H9 (cell line): ENCODE data around the gene C10orf71. TPM values are rescaled to one million over a fixed set of nuclear protein-coding genes. Genes with fewer than 3 reads are reported as not detected.

ENCODE experiments used
- DNase-seq: peaks from one replicate; pipeline ENCODE4 v3.0.0-alpha.2; 2017
- H2AFZ ChIP-seq: one replicate; pipeline ENCODE4 v1.6.1; 2013; ENCODE audit warnings: mild to moderate bottlenecking, low read length, control low read depth, moderate library complexity
- H2AK5ac ChIP-seq: 2 replicates; pipeline ENCODE4 v1.6.1; 2013; ENCODE audit warnings: low read length, control low read depth, mixed read lengths; ENCODE audit not compliant: insufficient read length
- H2BK120ac ChIP-seq: one replicate; pipeline ENCODE4 v1.6.1; 2013; ENCODE audit warnings: low read depth, mild to moderate bottlenecking, low read length, control low read depth, inconsistent platforms; ENCODE audit not compliant: poor library complexity, severe bottlenecking
- H2BK12ac ChIP-seq: 2 replicates; pipeline ENCODE4 v1.6.1; 2013; ENCODE audit warnings: low read length, control low read depth, mixed read lengths, low read depth; ENCODE audit not compliant: insufficient read length
- H2BK15ac ChIP-seq: 2 replicates; pipeline ENCODE4 v1.6.1; 2013; ENCODE audit warnings: low read depth, low read length, control low read depth
- H2BK20ac ChIP-seq: one replicate; pipeline ENCODE4 v1.6.1; 2013; ENCODE audit warnings: low read depth, mild to moderate bottlenecking, low read length, control low read depth, inconsistent platforms; ENCODE audit not compliant: poor library complexity, severe bottlenecking
- H2BK5ac ChIP-seq: 2 replicates; pipeline ENCODE4 v1.6.1; 2013; ENCODE audit warnings: low read length, control low read depth, mixed read lengths; ENCODE audit not compliant: insufficient read length
- H3K14ac ChIP-seq: 2 replicates; pipeline ENCODE4 v1.6.1; 2013; ENCODE audit warnings: low read length, control low read depth; ENCODE audit not compliant: insufficient read depth
- H3K18ac ChIP-seq: 2 replicates; pipeline ENCODE4 v1.6.1; 2013; ENCODE audit warnings: low read depth, mild to moderate bottlenecking, mixed read lengths, low read length, control low read depth; ENCODE audit not compliant: insufficient read length
- H3K23ac ChIP-seq: 2 replicates; pipeline ENCODE4 v1.6.1; 2013; ENCODE audit warnings: low read length, control low read depth, mixed read lengths, low read depth; ENCODE audit not compliant: insufficient read length
- H3K23me2 ChIP-seq: 2 replicates; pipeline ENCODE4 v1.6.1; 2013; ENCODE audit warnings: low read depth, mild to moderate bottlenecking, mixed read lengths, low read length, control low read depth; ENCODE audit not compliant: insufficient read length, poor library complexity, severe bottlenecking
- H3K27ac ChIP-seq: 2 replicates; pipeline ENCODE4 v1.5.1; 2013; ENCODE audit warnings: low read length, control low read depth, mixed read lengths, low read depth; ENCODE audit not compliant: insufficient read length
- H3K27me3 ChIP-seq: 2 replicates; pipeline ENCODE4 v1.6.1; 2013; ENCODE audit warnings: low read length, control low read depth, inconsistent platforms; ENCODE audit not compliant: insufficient read depth
- H3K4ac ChIP-seq: 2 replicates; pipeline ENCODE4 v1.6.1; 2013; ENCODE audit warnings: low read depth, mild to moderate bottlenecking, control low read depth, inconsistent platforms, low read length, moderate library complexity
- H3K4me1 ChIP-seq: 2 replicates; pipeline ENCODE4 v1.6.1; 2013; ENCODE audit warnings: low read length, control low read depth, inconsistent platforms; ENCODE audit not compliant: insufficient read depth
- H3K4me2 ChIP-seq: 2 replicates; pipeline ENCODE4 v1.6.1; 2013; ENCODE audit warnings: low read length, control low read depth, mixed read lengths; ENCODE audit not compliant: insufficient read length, insufficient read depth
- H3K56ac ChIP-seq: 2 replicates; pipeline ENCODE4 v1.6.1; 2013; ENCODE audit warnings: low read depth, mild to moderate bottlenecking, mixed read lengths, low read length, control low read depth; ENCODE audit not compliant: insufficient read length
- H3K79me1 ChIP-seq: 2 replicates; pipeline ENCODE4 v1.6.1; 2013; ENCODE audit warnings: low read depth, mild to moderate bottlenecking, moderate library complexity, low read length, control low read depth, inconsistent platforms; ENCODE audit not compliant: insufficient read depth, poor library complexity, severe bottlenecking
- H3K79me2 ChIP-seq: 2 replicates; pipeline ENCODE4 v1.6.1; 2013; ENCODE audit warnings: low read length, control low read depth, inconsistent platforms; ENCODE audit not compliant: insufficient read depth
- H3K9ac ChIP-seq: 2 replicates; pipeline ENCODE4 v1.6.1; 2013; ENCODE audit warnings: low read length, control low read depth, mixed read lengths; ENCODE audit not compliant: insufficient read length; ENCODE audit errors: extremely low read depth
- H3K9me3 ChIP-seq: one replicate; pipeline ENCODE4 v1.6.1; 2013; ENCODE audit warnings: low read depth, low read length, inconsistent platforms; ENCODE audit not compliant: control insufficient read depth
- H3T11ph ChIP-seq: one replicate; pipeline ENCODE4 v1.6.1; 2013; ENCODE audit warnings: mild to moderate bottlenecking, low read length, control low read depth, inconsistent platforms
- H4K20me1 ChIP-seq: one replicate; pipeline ENCODE4 v1.6.1; 2013; ENCODE audit not compliant: control insufficient read depth, insufficient read length, insufficient read depth
- H4K5ac ChIP-seq: 2 replicates; pipeline ENCODE4 v1.6.1; 2013; ENCODE audit warnings: low read depth, mild to moderate bottlenecking, mixed read lengths, low read length, control low read depth; ENCODE audit not compliant: insufficient read length
- H4K8ac ChIP-seq: replicated peaks from 2 replicates; pipeline ENCODE4 v1.6.1; 2013; ENCODE audit warnings: low read length, control low read depth, mixed read lengths, low read depth; ENCODE audit not compliant: insufficient read length
- H4K91ac ChIP-seq: 2 replicates; pipeline ENCODE4 v1.6.1; 2013; ENCODE audit warnings: low read depth, mild to moderate bottlenecking, moderate library complexity, mixed read lengths, low read length, control low read depth; ENCODE audit not compliant: insufficient read length
- H3K27ac Mint-ChIP-seq, 3 experiments: 2 replicates in 2 of 3; 3 replicates in 1 of 3; pipeline ENCODE4 v1.8.0; 2020 to 2021; ENCODE audit warnings: mixed read lengths in 3 of 3, mild to moderate bottlenecking in 1 of 3, moderate library complexity in 1 of 3
- H3K27me3 Mint-ChIP-seq: 2 replicates; pipeline ENCODE4 v1.8.0; 2021; ENCODE audit warnings: low read depth, mild to moderate bottlenecking, moderate library complexity, mixed read lengths
- H3K36me3 Mint-ChIP-seq, 3 experiments: 2 replicates in 2 of 3; 3 replicates in 1 of 3; pipeline ENCODE4 v1.8.0; 2020 to 2021; ENCODE audit warnings: low read depth in 3 of 3, mixed read lengths in 3 of 3; ENCODE audit not compliant: insufficient read depth in 1 of 3
- H3K4me1 Mint-ChIP-seq, 2 experiments: 2 replicates each; pipeline ENCODE4 v1.8.0; 2020; ENCODE audit warnings: mixed read lengths in 2 of 2
- H3K4me3 Mint-ChIP-seq, 2 experiments: 2 replicates in 1 of 2; 3 replicates in 1 of 2; pipeline ENCODE4 v1.8.0; 2020 to 2021; ENCODE audit warnings: mild to moderate bottlenecking in 2 of 2, mixed read lengths in 2 of 2, moderate library complexity in 1 of 2
- H3K9me3 Mint-ChIP-seq, 2 experiments: 2 replicates in 1 of 2; 3 replicates in 1 of 2; pipeline ENCODE4 v1.8.0; 2020; ENCODE audit warnings: mild to moderate bottlenecking in 2 of 2, mixed read lengths in 2 of 2, moderate library complexity in 1 of 2
- CTCF ChIP-seq: fragments of 200-600 bp; sonication (generic); conservative IDR thresholded peaks from 3 replicates; pipeline ENCODE4 v1.8.0; 2021; ENCODE audit warnings: antibody characterized with exemption, mild to moderate bottlenecking
- WGBS: extraction: QIAGEN DNeasy Blood & Tissue Kit; methylation state at CpG from one replicate; pipeline ENCODE4 v1.1.7; 2013; ENCODE audit warnings: missing lambda C conversion rate, low lambda C conversion rate, mixed read lengths; ENCODE audit not compliant: insufficient read length; ENCODE audit errors: extremely low coverage; 5-methylcytosine and 5-hydroxymethylcytosine counted together
- total RNA-seq: library from RNA; stranded (reverse); gene quantifications from 2 replicates; pipeline ENCODE4 v1.2.1, GENCODE V29; 2021

The C10orf71 gene
- total RNA-seq, 1 experiment from 2014 or later = not detected

- no CpG with 5 or more reads among the region's 1 CpG for WGBS
- Histone ChIP-seq H4K20me1 (no peaks in the 10 kb centered on the region), H3K27ac (no peak overlapping the region), H3K18ac (no peak overlapping the region), H3K4ac (no peak overlapping the region), H3K23me2 (no peaks in the 10 kb centered on the region), H2BK5ac (no peak overlapping the region), H2BK20ac (no peak overlapping the region), H3K79me1 (no peaks in the 10 kb centered on the region), H3K56ac (no peak overlapping the region), H2AFZ (no peak overlapping the region), H2BK12ac (no peak overlapping the region), H2AK5ac (no peak overlapping the region), H3K9me3 (no peaks in the 10 kb centered on the region), H3K9ac (no peak overlapping the region), H4K91ac (no peak overlapping the region), H3K14ac (no peak overlapping the region), H3K4me2 (no peak overlapping the region), H2BK120ac (no peak overlapping the region), H4K8ac (no peak overlapping the region), H3K27me3 (no peaks in the 10 kb centered on the region), H4K5ac (no peak overlapping the region), H3K4me1 (no peaks in the 10 kb centered on the region), H3T11ph (no peak overlapping the region), H3K23ac (no peak overlapping the region), H3K79me2 (no peaks in the 10 kb centered on the region), H2BK15ac (no peak overlapping the region)
- DNase-seq = no peak
- Mint-ChIP-seq H3K27ac (no peak overlapping the region), H3K4me1 (peaks cover 0 to 3% of the 10 kb centered on the region in 2 experiments; a peak in 1 of 4 replicates), H3K27me3 (peaks cover 7% of the 10 kb centered on the region), H3K36me3 (no peaks in the 10 kb centered on the region), H3K9me3 (no peaks in the 10 kb centered on the region; a peak in 1 of 5 replicates), H3K4me3 (no peak overlapping the region)
- TF ChIP-seq CTCF = no peak
These were observed 39.6 kb downstream of the C10orf71 start for GRCh38 chr10:49338604-49339003.
